Transverse colon (tissue), 3 donors: Measurements from ENCODE around the gene MYO9A.

Experiments
- POLR2A ChIP-seq: fragments of 450-650 bp; IDR thresholded peaks from one replicate; pipeline ENCODE4 v1.6.1; 2016; ENCODE audit warnings: antibody characterized with exemption, mild to moderate bottlenecking, moderate library complexity
- POLR2AphosphoS5 ChIP-seq, 3 donors: sonication (generic); formaldehyde crosslinking; IDR thresholded peaks; one replicate each; pipeline ENCODE4 v1.6.1; 2016; ENCODE audit warnings: antibody characterized with exemption in 3 of 3

GRCh38 chr15:71786673-71787072 lies 331.3 kb downstream of the MYO9A start:
- no peak for TF ChIP-seq POLR2AphosphoS5 (IDR thresholded peaks at IDR 0.05)
- TF ChIP-seq POLR2A = no peak
